DMS 273 (cell line): Measurements from ENCODE around the gene TSSK6.

ENCODE experiments used
- DNase-seq: peaks from one replicate; lab custom pipeline; 2025; ENCODE audit not compliant: unreplicated experiment; lab: John Stamatoyannopoulos, UW

The TSSK6 gene

DNA sequence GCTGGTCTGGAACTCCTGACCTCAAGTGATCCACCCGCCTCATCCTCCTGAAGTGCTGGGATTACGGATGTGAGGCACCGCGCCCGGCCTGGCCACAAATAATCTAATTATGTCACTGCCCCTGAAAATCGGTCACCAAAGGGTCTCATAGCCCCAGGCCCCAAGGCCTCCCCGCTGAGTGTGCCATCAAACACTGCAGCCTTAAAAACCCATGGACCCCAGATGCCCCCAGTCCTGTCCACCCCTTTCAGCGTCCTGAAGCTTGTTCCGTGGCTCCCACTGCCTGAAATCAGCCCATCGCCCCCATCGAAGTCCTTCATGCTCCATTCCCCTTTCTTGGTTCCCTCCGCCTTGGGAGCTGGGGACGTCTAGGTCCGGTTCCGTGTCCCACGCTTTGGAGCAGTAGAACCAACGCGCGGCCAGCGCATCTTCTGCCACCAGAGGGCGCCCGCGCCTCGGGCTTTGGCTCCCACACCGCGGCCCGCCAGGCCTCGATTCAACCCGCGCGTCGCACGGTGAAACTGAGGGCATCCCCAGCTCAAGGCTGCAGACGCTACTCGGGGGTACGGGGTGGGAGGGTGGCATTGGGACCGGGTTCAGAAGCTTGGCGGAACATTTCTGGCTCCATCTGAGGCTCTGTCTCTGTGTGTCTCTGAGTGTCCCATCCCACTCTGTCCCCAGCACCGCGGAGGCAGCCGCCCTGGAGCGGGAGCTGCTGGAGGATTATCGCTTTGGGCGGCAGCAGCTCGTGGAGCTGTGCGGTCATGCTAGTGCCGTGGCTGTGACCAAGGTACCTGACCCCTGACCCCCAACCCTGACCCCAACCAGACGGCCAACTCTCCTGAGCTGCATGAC is 16.8 kb upstream of the TSSK6 start:
- DNase-seq: peak; percentile 94

DNA sequence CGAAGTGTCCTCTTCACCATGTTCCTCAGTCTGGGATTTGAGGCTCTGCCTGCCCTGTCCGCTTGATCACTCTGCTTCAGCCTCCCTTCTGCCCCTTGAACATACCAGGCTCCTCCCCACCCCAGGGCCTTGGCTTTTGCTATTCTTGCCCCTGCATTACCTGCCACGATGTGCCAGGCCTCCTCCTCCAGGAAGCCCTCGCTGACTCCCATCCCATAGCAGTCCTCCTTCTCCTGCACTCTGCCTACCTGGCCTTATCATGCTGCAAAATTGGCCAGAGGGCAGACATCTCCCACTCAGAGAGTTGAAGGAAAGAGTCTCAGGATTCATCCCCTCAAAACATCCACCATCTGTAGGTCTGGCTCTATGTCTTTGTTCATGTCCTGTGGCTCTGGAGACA is 15.5 kb upstream of the TSSK6 start:
- DNase-seq: no peak

DNA sequence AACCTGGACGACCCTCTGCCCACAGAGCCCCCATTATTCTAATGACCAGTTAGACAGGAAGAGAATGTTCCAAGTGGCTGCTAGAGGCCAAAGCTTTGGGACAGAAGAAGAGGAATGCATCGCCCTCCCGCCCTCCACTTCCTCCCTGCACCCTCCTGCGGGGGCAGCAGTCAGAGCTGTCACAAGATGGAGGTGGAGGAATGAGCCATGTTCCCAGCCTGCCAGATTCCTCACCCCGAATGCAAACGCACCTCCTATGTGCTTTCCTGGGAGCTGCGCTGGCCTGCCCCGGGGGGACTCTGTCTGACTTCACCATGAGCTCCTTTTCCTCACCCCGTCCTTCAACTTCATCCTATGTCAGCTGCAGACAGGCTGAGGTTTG is 15.1 kb upstream of the TSSK6 start:
- peak; percentile 45 for DNase-seq

DNA sequence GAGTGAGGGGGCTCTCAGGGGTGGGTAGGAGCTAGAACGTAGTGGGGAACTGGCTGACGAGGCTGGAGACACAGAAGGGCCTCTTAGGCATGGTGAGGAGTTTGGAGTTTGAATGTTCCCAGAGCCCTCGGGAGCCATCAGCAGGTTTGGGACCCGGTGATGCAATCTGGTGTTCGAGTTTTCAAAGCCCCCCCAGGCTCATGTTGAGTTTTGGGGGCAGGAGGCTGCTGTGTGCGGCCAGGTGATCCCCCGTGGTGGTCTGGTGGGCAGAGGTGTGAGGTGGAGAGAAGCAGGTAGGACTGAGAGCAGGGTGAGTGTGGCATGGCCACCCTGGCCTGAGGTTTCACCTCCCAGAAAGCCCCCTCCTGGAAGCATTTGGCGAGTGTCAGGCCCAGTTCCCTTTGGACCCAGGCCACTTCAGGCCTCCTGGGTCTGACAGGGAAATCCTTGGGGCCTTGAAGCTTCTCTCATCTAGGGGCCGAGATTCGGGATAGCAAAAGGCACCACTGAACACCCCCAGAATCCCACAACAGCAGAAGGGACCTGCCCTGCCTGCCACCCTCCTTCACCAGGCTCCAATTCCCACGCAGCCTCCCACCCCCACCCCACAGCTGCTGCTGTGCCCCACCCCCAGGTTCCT is 14.6 kb upstream of the TSSK6 start:
- no peak for DNase-seq

DNA sequence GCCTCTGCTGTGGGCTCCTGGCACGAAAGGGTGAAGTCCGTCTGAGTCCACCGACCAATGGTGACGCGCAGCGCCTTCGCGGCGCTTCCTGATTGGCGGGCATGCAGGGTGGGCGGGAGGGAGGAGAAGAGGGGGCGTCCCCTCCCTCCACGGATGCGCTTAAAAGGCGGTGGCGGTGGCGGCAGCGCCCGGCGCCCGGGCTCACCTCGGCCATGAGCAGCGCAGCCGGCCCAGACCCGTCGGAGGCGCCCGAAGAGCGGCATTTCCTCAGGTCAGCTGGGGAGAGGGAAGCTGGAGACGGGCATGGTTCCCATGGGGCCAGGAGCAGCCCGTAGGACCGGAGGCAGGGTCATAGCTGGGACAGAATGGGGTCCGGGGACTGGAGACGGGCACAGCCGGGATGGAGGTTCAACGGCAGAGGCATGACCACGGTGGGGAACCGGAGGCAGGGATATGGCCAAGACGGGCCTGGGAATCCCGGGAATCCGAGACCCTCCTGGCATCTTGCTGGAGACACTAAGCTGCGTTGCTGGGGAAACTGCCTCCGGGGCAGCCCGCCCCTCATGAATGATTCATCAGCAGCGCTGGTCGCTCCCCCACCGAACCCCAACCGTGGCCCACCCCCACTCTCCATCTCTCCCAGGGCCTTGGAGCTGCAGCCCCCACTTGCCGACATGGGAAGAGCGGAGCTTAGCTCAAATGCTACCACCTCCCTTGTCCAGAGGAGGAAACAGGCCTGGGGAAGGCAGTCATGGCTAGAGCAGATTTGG is 13.6 kb upstream of the TSSK6 start, which contains the start of gene YJEFN3:
Gene YJEFN3 (plus strand): TSS at position 191 of the 770 bp plus-strand sequence. CDS start 22 bp downstream, at position 213.
- DNase-seq: no peak

DNA sequence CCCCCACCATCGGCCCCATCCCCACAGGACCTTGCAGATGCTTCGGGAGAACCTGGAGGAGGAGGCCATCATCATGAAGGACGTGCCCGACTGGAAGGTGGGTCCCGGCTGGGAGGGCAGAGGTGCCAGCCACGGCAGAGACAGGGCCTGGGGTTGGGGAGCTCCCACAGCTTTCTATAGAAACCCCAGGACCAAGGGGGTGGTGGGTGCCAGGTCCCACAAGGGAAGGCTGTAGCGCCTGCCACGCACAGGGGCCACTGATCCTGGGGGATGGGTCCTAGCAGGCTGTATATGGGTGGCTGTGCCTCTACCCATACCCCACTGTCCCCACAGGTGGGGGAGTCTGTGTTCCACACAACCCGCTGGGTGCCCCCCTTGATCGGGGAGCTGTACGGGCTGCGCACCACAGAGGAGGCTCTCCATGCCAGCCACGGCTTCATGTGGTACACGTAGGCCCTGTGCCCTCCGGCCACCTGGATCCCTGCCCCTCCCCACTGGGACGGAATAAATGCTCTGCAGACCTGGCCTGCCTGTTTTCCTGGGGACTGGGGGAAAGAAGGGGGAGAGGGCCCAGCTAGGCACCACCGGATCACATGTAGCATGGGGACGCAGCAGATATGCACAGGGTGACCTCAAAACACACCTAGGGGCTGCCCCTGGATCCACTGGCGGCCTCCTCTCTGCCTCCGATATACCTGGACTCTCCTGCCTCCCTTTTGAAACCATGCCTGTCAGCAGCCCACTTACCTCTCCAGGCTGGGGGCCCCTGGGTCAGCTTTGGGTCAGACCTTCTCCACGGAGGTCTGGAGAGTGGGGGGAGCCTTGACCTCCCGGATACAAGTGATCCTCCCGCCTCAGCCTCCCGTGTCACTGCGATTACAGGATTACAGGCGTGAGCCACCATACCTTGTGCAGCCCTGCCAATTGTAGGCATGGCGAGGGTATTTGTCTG is 12.6 kb upstream of the TSSK6 start:
- DNase-seq: no peak

DNA sequence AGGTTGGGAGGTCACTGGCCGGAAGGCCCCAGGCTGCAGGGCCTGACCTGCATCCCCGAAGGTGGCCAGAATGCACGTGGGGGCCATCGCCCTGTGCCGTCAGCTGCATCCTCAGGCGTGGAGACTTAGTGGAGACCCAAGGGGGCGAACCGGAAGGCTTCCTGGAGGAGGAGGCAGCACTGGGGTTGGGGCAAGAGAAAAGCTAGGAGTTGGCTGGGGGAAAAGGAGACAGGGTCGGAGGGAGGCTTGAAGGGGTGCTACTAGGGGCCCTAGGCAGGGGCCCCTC is 12.0 kb upstream of the TSSK6 start:
- DNase-seq: no peak

DNA sequence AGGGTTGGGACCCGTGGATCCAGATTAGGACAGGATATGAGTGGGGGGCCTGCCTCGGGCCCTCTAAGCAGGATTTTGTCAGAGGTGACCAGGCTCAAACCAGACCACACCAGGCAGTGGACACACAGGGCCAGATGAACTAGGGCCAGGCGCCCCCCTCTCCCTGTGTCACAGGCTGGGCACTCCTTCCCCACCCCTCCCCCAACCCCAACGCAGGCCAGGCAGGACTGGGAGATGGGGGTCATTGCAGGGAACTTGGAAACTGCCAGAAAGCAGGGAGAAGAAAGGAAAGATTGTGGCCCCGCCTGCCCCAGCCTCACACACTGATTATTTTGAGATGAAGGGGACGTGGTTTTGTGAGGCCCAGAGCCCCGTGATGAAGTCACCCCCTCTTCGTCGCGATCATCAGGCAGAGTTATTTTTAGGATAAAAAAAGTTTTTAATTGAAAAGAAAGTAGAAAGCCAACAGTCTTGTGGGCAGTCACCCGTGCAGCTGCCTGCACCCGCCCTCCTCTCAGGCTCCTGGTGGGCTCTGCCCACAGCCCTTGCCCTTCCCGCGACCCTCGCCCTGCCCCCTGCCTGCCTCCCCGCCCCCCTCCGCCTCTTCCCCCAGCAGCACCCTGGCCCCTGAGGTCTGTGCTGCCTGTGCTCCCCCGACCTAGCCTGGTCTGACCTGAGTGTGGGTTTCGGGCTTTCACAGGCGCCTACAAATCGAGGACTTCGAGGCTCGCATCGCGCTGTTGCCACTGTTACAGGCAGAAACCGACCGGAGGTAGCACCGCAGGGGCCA is 11.4 kb upstream of the TSSK6 start:
- DNase-seq: no peak

DNA sequence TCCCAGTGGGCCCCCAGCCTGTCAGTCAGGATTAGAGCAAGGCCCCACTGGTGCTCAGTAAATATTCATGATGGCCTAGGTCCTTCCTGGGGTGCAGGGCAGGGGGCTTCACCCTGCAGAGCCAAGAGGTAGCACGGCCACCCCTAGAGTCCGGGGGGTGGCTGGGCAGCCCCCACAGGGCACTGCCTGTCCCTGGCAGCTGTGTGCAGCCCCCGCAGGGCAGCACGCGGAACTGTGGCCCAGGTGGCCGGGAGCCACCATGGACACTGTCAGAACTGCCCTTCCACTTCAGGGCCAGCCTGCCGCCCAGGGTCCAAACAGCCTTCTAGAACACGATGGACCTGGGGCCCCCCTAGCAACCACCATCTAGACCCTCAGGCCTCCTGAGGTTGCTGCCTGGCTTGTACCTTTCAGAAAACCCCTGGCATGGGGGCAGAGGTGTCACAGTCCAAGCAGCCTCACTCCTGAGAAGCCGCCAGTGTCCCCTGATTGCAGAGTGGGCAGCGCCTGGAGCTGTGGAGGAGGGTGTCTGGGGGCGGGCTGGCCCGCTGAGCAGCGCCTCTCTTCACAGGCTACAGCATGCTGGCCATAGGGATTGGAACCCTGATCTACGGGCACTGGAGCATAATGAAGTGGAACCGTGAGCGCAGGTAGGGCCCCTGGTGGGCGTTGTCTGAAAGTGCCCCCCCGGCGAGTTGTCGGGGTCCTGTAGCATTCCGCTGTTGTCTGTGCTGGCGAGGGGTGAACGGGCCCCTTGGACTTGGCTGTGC is 10.4 kb upstream of the TSSK6 start:
- no peak for DNase-seq

DNA sequence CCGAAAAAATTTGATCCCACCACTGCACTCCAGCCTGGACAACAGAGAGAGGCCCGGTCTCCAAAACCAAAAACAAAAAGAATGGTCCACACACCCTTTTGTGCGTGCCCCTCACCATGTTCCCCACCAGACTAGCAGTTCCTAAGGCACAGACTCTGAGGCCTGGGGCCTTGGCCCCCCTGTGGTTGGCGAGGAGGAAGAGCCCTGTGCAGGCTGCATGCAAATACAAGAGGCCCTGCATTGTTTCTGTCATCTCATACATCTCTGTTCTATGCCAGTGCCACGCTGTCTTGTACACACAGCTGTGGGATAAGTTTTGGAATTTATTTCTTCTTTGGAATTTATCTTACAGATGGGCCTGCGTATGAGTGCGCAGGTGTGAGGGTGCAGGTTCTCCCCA is 8.7 kb upstream of the TSSK6 start:
- DNase-seq: no peak

DNA sequence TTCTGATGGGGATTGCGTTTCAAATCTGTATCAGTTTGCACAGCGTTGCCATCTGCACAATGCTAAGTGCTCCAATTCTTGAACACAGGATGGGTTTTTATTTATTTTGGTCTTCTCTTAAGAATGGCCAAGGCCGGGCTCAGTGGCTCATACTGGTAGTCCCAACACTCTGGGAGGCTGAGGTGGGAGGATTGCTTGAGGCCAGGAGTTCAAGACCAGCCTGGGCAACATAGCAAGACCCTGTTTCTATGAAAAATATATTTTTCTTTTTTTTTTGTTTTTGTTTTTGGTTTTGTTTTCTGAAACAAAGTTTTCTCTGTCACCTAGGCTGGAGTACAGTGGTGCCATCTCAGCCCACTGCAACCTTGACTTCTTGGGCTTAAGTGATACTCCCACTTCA is 7.8 kb upstream of the TSSK6 start:
- DNase-seq: no peak

DNA sequence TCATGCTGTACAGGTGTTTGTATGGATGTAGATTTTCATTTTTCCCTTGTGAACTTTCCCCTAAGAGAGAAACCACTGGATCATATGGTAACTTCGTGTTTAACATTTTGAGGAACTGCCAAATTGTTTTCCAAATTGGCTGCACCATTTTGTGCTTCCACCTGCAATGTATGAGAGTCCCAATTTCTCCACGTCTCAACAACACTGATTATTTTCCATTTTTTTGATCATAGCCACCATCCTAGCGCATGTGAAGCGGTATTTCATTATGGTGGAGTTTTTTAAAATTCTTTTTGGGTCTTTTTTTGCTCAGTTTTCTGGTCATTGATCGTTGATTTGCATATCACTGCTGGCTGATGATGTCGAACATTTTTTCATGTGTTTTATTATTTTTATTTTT is 5.6 kb upstream of the TSSK6 start:
- DNase-seq: no peak

DNA sequence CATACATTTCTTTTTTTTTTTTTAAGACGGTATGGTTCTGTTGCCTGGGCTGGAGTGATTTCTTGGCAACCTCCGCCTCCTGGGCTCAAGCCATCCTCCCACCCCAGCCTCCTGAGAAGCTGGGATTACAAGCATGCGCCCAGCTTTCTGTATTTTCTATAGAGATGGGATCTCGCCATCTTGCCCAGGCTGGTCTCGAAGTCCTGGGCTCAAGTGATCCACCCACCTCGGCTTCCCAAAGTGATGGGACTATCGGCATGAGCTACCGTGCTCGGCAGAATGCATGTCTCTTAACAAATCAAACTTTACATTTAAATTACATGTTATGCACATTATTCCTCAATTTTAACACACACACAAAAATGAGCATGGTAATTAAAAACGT is 1.9 kb upstream of the TSSK6 start:
- no peak for DNase-seq

DNA sequence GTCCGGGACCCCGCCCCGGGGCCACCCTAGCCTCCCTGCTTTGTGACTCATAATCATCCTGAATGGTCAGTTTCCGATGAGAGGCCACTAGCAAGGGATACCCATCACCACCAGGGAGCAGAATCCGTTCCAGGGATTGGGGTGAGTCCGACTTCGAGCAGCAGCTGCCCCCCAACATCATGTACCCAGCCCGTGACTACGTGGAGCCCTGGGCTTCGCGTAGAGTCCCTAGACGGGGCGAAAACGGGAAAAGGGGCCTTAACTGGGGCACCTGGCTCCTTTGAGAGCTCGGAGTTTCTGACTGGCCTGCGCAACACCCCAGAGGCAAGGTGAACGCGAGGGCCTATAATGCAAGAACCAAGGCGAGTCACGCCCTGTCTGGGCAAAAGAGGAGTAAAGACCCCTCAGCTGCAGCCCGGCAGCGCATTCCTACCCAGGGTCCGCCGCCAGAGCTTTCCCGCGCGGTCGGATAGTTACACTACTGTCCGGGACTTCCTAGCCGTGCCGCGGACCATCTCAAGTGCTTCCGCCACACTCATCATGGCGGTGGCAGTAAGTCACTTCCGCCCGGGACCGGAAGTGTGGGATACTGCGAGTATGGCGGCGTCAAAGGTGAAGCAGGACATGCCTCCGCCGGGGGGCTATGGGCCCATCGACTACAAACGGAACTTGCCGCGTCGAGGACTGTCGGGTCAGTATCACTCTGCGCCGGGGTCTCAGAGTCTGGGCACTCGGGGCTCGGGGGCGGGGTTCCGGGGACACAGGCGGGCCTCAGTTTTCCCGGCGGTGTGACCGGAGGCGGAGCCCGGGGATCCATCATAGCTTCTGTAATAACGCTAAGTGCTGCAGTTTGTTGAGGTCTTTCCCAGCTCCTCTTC is 533 bp upstream of the TSSK6 start, which contains the start of gene NDUFA13:
Gene NDUFA13 (plus strand): TSS at position 584 of the 878 bp plus-strand sequence. CDS start 14 bp downstream, at position 598.
- DNase-seq: peak; percentile 97

DNA sequence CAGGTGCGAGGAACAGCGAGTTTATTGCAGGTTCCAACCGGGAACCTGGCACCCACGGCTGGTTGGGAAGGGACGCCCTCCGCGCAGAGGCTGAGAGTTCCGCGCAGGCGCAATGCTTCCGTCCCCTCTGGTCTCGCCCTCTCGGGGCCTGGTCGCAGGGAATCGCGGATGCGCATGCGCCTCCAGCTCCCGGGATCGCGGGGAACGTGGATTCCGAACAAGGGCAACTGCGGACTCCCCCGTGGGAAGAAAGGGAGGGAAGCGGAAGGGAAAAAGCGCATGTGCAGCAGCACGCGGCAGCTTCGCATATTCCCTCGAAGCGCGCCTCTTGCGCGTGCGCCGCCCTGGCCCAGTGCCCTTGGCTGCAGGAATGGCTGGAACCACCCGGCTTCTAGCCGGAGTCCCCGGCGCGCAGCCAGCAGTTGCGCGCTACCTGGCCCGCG is 1.1 kb downstream of the TSSK6 start:
- DNase-seq: no peak

DNA sequence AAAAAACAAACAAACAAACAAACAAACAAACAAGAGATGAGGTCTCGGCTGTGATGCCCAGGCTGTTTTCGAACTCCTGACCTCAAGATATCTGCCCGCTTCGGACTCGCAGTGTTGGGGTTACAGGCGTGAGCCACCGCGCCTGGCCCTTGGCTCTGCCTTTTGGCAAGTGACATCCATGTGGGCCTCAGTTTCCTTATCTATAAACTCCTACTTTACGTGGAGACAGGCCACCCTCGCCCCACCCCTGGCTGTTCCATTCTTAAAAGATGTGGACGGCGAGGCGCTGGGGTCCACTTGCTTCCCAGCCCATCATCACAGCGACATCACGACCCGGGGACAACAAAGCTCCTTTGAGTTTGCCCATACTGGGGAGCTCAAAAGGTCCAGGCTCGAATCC is 1.7 kb downstream of the TSSK6 start:
- no peak for DNase-seq

DNA sequence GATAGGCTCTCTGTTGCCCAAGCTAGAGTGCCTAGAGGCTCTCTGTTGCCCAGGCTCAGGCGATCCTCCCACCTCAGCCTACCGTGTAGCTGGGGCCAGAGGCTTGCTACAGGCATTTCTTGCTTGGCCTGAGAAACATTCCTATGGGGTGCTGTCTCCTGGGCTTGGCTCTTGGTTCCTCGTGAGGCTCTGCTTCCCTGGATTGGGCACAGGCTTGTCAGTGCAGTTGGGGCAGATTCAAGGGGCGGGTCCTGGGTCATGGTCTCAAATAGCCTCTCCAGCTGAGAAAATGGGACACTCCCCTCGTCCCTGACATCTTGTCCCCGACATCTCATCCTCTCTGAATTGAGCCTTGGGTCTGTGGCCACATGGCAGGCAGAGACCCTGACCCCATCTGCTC is 4.9 kb downstream of the TSSK6 start:
- peak; percentile 74 for DNase-seq

DNA sequence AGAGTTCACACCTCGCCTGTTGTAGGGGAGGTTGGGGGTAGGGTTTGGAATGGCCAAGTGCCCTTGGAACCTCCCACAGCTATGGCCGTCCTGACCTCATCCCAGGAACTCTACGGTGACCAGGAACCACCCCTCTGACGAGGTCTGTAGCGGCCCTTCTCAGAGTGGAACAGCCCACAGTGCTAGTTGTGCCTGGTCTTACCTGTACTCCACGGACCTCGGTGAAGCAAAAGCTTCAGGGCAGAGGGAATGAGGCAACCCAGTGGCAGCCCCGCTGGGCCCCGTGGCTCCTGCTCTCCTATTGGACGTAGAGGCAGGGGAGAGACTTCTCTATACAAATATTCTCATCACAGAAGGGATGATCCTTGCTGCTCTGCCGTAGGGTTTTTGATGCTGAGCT is 7.1 kb downstream of the TSSK6 start:
- no peak for DNase-seq
